ENCODE data around the gene UMPS.

UMPS gene

DNA sequence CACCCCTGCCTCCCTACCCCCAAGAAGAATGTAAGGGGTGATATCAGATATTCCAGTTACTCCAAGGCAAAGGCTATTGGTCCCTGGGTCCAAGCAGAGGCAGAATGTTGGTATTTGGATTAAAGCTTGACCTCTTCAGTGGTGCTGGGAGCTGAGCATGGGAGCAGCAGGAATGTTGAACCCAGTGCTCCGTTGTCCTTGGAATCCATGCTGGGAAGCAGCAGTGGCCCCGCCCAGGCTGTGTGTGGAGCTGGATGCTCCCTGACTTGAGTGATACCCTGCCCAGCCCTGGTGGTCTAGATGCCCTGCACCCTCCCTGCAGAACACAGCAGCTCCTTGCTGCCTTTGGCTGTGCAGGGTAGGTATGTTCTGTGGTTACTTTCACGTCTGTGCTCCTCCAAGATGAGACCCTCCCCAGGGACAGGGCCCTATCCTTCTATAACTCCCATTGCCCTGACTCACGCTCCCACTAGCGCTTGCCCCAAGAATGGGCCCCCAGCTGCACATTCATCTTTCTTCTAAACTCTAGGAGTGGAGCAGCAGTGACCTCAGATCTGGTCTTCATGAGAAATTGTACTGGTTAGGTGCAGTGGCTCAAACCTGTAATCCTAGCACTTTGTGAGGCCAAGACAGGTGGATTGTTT is 35.1 kb downstream of the UMPS start:
- no peaks in the 10 kb centered on the region for H3K36me3 ChIP-seq
- TF ChIP-seq, protein P1, sequence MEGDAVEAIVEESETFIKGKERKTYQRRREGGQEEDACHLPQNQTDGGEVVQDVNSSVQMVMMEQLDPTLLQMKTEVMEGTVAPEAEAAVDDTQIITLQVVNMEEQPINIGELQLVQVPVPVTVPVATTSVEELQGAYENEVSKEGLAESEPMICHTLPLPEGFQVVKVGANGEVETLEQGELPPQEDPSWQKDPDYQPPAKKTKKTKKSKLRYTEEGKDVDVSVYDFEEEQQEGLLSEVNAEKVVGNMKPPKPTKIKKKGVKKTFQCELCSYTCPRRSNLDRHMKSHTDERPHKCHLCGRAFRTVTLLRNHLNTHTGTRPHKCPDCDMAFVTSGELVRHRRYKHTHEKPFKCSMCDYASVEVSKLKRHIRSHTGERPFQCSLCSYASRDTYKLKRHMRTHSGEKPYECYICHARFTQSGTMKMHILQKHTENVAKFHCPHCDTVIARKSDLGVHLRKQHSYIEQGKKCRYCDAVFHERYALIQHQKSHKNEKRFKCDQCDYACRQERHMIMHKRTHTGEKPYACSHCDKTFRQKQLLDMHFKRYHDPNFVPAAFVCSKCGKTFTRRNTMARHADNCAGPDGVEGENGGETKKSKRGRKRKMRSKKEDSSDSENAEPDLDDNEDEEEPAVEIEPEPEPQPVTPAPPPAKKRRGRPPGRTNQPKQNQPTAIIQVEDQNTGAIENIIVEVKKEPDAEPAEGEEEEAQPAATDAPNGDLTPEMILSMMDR (IDR thresholded peaks at IDR 0.05), result no peak

DNA sequence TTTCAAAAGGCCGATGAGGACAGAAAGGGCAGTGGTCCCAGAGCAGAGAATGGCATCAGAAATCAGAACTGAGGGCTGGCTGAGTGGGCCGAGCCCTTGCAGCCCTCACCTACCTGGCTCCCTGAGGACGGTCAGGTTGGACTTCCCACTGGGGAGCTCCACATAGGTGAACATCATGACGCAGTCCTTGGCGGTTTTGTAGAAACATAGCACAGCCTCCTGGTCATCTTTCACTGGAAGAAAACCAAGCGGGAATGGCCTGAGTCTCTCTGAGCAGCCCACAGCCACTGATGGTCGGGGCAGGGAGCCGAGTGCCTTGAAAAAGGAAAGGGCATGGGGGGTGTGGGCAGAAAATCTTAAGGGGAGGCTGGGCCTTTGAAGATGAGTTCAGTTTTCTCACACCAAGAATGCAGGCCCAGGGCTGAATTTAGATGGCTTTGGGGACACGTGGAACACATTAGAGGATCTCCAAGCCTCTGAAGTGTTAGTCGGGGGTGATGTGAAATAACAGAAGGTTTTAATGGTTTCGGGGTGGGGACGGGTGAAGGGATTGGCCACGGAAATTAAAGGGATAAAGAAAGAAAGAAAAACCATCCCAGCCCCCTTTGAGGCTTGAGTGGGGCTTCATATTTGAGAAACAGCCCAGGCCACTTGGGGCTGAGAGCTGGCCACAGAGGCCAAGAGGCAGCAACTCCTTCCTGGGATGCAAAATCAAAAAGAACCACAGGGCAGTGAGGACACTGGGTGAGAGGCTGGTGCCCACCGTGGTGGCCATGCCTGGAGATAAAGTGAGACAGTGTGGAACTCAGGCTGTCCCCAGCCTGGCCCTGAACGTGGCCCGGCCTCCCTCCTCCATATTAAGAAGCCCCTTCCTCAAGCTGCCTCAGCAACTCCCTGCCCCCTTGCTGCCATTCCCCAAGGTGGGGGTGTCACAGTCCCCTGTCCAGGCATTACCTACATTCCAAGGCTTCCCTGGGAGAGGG is 36.2 kb downstream of the UMPS start:
- Histone ChIP-seq H3K36me3 (no peaks in the 10 kb centered on the region), H3K9me3 (no peaks in the 10 kb centered on the region), H3K4me1 (ENCODE audit: control insufficient read depth in 1 of 2, insufficient read depth in 1 of 2, low read depth in 1 of 2, low read length in 1 of 2) (peaks cover under 1 to 1% of the 10 kb centered on the region in 2 experiments), H3K27ac (no peak overlapping the region), H3K4me3 (ENCODE audit: low read depth in 1 of 2, low read length in 1 of 2) (no peak overlapping the region), H3K27me3 (peaks cover 15% of the 10 kb centered on the region)
- TF ChIP-seq, protein P1 (IDR thresholded peaks at IDR 0.05), result no peak

More for the DNA sequence above, 35.1 kb downstream of the UMPS start:
- H3K4me3 ChIP-seq (ENCODE audit: low read depth in 1 of 2, low read length in 1 of 2), result no peak overlapping the region
- peaks cover 4% of the 10 kb centered on the region for H3K27me3 ChIP-seq
- H3K27ac ChIP-seq, result no peak overlapping the region
- peaks cover 4% of the 10 kb centered on the region in 2 experiments for H3K4me1 ChIP-seq (ENCODE audit: control insufficient read depth in 1 of 2, insufficient read depth in 1 of 2, low read depth in 1 of 2, low read length in 1 of 2)
- H3K9me3 ChIP-seq, result no peaks in the 10 kb centered on the region

DNA sequence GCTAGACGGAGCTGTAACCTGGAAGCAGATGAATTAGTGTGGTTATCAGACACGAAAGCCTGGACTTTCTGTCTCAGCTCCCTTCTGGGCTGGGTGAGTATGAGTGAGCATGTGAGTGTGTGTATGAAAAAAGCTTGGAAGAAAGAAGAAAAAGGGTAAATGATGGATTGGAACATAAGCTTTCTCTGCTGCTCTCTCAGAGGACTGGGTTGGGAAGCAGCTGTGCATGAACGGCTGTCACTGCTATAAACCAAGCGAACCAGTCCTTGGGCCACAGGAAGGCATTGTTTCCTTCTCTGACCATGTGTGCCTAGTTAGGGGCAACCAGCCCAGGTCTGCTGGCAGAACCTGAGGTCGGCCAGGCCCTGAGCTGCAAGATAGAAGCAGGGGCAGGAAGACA is 37.0 kb downstream of the UMPS start:
- TF ChIP-seq, protein P1 (IDR thresholded peaks at IDR 0.05), result no peak
- Histone ChIP-seq H3K9me3 (no peaks in the 10 kb centered on the region), H3K36me3 (no peaks in the 10 kb centered on the region), H3K4me1 (ENCODE audit: control insufficient read depth in 1 of 2, insufficient read depth in 1 of 2, low read depth in 1 of 2, low read length in 1 of 2) (no peaks in the 10 kb centered on the region), H3K27me3 (peaks cover 23% of the 10 kb centered on the region), H3K27ac (no peak overlapping the region), H3K4me3 (ENCODE audit: low read depth in 1 of 2, low read length in 1 of 2) (no peak overlapping the region)

DNA sequence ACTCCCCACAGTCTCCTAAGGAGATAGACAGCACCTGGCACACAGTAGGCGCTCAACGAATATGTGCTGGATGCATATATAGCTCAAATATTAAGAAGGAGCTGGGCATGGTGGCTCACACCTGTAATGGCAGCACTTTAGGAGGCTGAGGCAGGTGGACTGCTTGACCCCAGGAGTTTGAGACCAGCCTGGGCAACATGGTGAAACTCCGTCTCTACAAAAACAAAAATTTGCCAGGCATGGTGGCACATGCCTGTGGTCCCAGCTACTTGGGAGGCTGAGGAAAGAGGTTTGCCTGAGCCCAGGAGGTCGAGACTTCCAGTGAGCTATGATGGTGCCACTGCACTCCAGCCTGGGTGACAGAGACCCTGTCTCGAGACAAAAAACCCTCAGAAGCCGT is 37.4 kb downstream of the UMPS start:
- TF ChIP-seq, protein P1 (IDR thresholded peaks at IDR 0.05), result no peak
- Histone ChIP-seq H3K4me1 (ENCODE audit: control insufficient read depth in 1 of 2, insufficient read depth in 1 of 2, low read depth in 1 of 2, low read length in 1 of 2) (no peaks in the 10 kb centered on the region), H3K9me3 (no peaks in the 10 kb centered on the region), H3K27me3 (peaks cover 28% of the 10 kb centered on the region), H3K27ac (no peak overlapping the region), H3K36me3 (no peaks in the 10 kb centered on the region), H3K4me3 (ENCODE audit: low read depth in 1 of 2, low read length in 1 of 2) (no peak overlapping the region)

DNA sequence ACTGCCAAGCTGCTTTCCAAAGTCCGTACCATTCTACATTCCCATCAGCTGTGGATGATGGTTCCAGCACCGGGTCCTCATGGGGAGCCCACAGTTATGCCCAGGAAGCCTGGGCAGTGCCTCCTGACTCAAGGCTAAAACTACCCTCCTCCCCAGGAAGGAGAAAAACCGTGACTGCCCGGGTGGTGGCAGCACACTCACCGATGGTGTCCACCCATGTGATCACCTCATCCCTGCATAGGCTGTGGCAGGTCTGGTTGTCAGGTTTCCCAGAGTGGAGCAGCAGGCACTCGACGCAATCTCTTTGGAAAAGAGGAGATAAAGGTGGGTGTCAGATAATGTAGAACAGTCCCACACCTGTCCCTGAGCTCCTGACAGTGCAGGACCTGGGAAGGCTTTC is 38.6 kb downstream of the UMPS start:
- Histone ChIP-seq H3K36me3 (no peaks in the 10 kb centered on the region), H3K4me1 (ENCODE audit: control insufficient read depth in 1 of 2, insufficient read depth in 1 of 2, low read depth in 1 of 2, low read length in 1 of 2) (no peaks in the 10 kb centered on the region)
- TF ChIP-seq, protein P1 (IDR thresholded peaks at IDR 0.05), result no peak

More for the DNA sequence above, 38.6 kb downstream of the UMPS start:
- Histone ChIP-seq H3K9me3 (no peaks in the 10 kb centered on the region), H3K27me3 (peaks cover 39% of the 10 kb centered on the region), H3K4me3 (ENCODE audit: low read depth in 1 of 2, low read length in 1 of 2) (no peak overlapping the region), H3K27ac (no peak overlapping the region)
